Uterus (tissue), 2 donors: ENCODE results near the gene RNH1.

Experiments used
- CTCF ChIP-seq, 4 experiments: fragments of 200-600 bp in 2 of 4; fragments of 450-650 bp in 2 of 4; sonication (generic) in 2 of 4; IDR thresholded peaks; one replicate each; pipeline ENCODE4 v1.5.1; 2016 to 2019; ENCODE audit warnings: antibody characterized with exemption in 4 of 4, mild to moderate bottlenecking in 2 of 4, moderate library complexity in 1 of 4
- POLR2A ChIP-seq, 2 donors: fragments of 450-650 bp; IDR thresholded peaks; one replicate each; pipeline ENCODE4 v1.6.1; 2016; ENCODE audit warnings: antibody characterized with exemption in 2 of 2, mild to moderate bottlenecking in 1 of 2, moderate library complexity in 1 of 2

DNA sequence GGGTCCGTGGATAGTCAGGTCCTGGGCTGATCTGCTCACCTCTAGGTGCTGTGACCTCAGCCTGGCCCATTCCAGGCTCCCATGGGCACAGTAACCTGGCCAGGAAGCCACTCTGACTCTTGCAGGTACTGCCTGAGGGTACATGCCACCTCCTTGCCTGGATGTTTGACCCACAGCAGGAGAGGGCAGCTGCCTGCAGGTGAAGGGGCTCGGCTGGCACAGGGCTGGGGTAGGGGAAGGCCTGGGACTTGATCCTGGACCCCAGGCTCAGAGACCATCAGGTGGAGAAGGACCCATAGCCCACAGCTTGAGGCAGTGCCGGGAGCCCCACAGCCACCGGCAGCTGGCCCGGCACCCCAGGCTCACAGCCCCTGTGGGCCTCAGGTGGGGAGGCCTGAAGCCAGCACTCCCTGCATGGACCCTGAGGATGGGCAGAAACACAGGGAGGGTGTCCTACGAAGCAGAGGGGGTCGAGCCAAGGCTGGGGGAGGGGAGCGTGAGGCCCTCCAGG is 33.0 kb upstream of the RNH1 start:
- TF ChIP-seq CTCF (IDR thresholded peaks at IDR 0.05) (no peak), POLR2A (IDR thresholded peaks at IDR 0.05) (no peak)
